HG03175 (cell line): Measurements from ENCODE around the gene MINDY4.

ENCODE experiments used
- ATAC-seq: cut with Tn5 transposase; IDR thresholded peaks from one replicate; pipeline ENCODE4 v1.9.1; 2021; ENCODE audit warnings: mild to moderate bottlenecking, moderate library complexity; ENCODE audit not compliant: unreplicated experiment

Gene MINDY4

DNA sequence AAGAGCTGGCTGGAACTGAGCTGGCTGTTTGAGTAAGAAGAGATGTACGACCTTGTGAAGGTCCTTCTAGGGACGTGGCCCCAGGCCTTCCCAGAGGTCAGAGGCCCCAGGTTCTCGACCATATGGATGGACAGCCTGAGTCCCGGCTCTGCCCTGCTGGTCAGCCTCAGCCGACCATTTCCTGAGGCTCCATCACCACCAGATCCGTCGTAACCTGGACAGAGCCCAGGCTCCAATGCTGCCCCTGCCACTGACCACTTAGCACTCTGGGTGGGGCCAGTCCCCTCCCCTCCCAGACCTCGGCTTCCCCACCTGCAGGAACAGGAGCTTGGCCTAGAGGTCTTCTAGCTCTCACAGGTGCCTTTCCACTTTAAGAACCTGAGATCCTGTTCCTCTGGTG lies 29.9 kb upstream of the MINDY4 start:
- no peak for ATAC-seq

DNA sequence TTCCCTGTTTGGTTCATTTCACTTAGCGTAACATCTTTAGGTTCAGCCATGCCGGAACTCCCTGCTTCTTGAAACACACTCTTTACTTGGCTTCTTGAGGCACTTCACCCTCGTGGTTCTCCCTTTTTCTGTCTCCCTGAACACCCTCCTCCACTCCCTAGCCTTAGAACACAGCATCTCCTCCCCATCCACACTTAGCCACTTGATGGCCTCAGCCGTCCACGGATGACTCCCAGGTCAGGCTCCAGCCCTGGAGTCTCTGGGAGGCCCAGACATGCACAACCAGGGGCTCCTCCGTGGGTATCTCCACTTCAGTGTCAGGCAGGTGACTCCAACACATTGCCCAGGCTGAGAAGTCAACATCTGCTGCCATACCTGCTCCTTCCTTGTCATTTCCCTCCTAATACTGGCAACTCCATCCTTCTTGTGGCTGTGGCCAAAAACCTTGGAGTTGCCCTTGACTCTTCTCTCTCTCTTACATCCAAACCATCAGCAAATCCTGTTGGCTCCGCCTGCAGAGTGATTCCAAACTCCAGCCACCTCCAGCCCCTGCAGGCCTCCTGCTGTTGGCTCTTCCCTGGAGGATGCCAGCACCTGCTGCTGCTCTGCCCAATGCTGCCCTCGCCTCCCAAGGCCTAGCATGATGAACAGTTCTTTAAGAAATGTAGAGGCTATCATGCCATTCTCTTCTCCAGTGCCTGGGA lies 27.7 kb upstream of the MINDY4 start:
- ATAC-seq: no peak

DNA sequence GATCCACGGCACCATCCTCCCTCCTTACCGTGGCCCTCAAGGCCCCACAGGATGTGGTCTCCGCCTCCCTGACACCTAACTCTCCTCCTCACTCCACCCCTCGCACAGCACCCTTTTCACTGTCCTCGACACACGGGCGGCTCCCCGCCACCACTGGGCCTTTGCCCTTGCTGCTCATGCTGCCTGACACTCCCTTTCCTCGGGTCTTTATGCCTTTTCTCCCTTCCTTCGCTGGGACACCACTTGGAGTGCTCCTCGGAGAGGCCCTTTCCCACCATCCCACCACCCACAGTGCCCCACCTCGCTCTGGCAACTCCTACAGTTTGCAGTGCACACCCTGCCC lies 27.2 kb upstream of the MINDY4 start:
- ATAC-seq: no peak

DNA sequence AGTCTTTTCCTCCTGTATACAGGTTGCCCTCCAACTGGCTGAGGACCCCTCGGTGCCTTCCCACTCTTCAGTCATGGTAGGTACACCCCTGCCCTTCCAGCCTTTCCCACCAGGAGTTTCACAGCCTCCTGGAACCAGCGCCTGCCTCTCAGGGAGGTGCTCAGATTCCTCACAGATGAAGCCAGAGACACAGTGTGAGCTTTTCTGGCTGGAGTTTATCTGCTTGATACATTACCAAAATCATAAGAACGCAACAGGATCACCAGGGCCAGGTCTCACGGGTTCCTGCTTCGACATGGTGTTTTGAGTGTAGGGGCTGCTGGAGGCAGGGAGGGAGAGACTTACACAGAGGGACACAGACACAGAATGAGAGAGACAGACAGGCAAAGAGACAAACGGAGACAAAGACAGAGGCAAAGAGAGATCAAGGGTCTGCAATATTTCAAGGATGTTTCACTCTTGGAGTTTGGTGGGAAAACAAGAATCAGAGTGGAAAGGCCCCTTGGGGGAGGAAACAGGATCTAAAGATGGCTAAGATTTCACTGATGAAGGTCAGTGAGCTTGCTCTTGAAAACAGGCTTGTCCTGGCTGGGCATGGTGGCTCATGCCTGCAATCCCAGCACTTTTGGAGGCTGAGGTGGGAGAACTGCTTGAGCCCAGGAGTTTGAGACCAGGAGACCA lies 25.8 kb upstream of the MINDY4 start:
- no peak for ATAC-seq

DNA sequence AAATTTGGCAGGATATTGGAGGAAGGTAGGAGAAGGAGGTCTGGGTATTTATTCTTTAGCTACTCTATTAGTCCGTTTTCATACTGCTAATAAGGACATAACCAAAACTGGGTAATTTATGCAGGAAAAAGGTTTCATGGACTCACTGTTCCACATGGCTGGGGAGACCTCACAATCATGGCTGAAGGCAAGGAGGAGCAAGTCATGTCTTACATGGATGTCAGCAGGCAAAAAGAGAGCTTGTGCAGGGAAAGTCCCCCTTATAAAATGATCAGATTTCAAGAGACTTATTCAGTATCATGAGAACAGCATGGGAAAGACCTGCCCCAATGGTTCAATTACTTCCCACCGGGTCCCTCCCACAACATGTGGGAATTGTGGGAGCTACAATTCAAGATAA lies 21.2 kb upstream of the MINDY4 start:
- no peak for ATAC-seq

DNA sequence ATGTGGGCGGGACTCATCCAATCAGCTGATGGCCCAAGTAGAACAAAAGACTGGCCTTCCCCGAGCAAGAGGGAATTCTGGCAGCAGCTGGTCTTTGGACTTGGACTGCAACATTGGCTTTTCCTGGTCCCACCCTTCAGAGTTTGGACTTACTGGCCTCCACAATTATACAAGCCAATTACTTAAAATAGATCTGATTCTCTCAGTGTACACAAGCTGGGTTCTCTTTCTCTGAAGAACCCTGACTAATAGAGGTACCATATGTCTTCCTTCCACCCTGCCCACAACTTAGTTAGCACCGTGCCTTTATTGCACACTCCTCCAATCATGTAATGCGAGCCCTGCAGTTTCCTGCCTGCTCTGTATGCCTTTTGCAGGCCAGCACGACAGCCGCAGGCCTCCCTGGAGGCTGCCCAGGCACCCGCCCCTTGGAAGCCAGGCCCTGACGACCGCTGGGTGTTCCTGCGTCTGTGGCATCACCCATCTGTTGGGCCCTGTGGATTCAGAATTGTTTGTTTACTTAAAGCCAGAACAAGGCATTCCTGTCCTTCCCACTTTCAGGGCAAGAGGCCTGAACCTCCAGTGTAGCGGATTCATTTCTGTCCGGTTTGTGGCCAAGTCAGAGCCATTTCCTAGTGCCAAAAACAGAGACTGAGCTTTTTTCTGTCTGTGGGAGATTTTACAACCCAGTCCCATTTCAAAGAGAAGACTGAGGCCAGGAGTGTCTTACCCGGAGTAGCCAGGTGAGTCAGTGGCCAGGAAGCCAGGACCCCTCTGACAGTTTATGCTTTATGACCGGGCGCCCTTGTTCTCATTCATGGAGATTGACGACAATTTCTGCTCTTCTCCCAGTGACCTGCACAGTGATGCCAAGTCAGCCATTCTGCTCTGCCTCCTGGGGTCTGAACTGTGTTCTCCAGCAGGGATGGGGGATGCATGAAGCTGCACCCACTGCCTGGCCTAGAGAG lies 20.2 kb upstream of the MINDY4 start:
- no peak for ATAC-seq

DNA sequence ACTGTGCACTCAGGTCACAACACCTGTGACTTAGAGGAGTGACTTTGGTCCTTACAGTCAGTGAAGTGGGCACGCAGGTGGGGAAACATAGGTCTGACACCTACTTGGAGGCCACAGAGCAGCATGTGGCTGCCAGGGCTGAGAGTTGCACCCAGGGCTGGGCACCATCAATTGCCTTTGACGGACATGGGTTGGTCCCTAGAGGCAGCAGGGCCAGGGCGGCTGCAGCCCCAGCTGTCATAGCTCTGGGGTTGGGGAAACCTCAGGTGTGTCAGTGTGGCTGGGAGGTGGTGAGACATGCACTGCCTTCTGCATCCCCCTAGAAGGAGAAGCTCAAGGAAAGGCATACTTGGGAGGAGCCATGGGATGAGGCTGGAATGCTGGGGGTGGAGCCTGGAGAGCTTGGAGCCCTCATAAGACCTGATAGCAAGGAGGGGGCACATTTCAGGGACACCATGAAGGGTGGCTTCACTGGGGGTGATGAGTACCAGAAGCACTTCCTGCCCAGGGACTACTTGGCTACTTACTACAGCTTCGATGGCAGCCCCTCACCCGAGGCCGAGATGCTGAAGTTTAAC lies 19.4 kb upstream of the MINDY4 start, which contains the start of gene INMT:
TSS of gene INMT (plus strand) at position 440 of the 578 bp plus-strand sequence. CDS start at position 456, 16 bp downstream.
- ATAC-seq: no peak

DNA sequence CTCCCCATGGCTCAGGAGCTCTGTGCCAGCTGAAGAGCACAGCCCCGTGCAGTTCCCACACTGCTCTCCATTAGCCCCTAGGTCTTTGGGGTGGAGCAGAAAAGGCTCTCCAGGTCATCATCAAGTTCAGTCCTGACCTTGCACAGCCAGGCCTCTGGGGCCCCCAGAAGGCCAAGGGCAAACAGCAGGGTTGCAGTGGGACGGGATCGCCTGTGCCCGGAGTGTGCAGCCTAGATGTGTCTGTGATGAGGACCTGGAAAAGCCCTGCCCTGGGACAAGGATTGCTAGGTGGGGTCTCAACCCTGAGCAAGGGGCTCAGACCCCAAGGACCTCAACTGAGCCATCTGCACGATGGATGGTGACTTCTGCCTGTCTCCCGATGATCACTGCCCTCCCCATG lies 18.7 kb upstream of the MINDY4 start:
- no peak for ATAC-seq

DNA sequence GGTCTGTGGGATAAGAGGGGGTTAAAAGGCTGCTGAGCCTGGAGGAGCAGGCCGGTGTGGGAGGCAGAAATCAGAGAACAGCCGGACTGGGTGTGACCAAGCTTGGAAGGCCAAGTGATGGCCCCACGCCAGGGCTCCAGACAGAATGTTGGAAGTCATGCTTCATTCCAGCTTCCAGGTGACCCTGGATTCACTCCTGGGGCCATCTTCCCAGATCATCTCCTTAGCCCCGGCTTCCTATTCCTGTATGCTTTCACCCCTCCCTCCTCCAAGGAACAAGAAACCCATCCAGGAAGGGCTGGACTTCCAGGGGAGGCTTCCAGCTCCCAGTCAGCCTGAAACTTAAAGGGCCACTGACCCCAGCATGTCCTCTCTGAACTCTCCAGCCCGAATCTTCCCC lies 18.2 kb upstream of the MINDY4 start:
- ATAC-seq: no peak

DNA sequence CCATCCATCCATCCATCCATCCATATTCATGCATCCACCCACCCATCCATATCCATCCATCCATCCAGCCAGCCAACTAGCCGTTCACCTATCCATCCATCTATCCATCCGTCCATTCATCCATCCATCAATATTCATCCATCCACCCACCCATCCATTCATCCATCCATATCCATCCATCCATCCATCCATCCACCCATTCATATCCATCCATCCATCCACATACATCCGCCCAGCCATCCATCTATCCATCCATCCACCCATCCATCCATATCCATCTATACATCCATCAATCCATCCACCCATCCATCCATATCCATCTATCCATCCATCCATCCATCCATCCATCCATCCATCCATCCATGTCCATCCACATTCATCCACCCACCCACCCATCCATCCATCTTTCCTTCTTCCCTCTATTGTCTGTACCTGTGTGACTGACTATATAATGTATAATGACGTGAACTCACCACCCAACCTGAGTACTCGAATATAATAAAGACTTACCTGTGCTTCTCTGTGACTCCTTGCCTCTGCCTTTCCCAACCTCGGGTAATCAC lies 16.8 kb upstream of the MINDY4 start:
- no peak for ATAC-seq

DNA sequence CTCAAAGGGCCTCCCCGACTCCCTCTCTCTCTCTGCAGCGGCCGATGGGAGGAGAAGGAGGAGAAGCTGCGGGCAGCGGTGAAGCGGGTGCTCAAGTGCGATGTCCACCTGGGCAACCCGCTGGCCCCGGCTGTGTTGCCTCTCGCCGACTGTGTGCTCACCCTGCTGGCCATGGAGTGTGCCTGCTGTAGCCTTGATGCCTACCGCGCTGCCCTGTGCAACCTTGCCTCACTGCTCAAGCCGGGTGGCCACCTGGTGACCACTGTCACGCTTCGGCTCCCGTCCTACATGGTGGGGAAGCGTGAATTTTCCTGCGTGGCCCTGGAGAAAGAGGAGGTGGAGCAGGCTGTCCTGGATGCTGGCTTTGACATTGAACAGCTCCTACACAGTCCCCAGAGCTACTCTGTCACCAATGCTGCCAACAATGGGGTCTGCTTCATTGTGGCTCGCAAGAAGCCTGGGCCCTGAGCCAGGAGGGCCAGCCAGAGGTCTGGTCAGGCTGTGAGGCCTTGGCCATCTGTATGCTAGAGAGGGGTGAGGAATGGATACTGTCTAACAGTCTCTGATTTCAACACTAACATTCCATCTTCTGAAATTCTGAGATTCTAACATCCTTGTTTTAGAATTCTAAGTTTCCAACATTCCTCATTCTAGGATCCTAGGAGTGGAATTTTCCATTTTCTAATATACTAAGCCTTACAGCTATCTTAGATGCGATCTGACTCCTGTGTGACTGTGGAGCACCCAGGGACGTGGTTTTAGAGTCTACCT lies 15.6 kb upstream of the MINDY4 start:
- ATAC-seq: no peak

DNA sequence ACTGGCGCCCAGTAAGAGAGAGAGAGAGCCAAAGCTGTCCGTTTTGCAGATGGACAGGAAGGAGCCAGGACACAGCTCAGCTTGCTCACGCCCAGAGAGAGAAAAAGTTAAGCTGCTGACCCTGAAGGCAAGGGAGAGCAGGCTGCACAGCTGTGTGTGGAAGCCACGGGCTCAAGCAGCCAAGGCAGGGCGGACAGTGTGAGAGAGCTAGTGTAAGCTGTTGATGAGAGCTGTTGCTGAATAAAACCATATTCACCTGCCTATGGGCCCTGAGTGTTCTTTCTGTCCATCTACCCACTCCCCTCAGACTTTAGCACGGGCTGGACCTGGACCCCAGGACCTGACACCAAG lies 13.9 kb upstream of the MINDY4 start:
- ATAC-seq: no peak

DNA sequence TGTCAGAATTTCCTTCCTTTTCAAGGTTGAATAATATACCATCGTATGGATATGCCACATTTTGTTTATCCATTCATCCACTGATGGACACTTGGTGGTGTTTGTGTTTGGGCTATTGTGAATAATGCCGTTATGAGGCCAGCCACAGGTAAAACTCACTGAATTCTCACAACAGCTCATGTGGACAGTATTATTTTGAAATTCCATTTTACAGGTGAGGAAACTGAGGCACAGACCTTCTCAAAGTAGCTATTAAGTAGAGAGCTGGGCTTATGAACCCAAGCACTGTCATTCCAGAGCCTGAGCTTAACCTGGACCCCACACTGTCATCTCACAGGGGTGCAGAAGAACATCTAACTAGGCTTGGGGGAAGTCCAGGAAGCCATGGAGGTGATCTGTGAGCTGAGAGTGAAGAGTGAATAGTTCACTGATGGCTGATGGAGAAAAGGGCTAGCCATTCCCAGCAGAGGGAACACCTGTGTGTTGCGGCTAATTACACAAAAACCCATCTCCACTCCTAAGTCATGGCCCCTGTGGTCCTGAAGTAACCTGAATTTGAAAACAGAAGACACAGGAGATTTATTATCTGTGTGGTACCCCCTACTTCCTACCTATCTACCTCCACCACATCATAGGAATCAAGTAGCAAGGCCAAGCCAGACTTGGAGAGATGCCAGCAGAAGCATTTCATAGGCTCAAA lies 10.6 kb upstream of the MINDY4 start:
- no peak for ATAC-seq

DNA sequence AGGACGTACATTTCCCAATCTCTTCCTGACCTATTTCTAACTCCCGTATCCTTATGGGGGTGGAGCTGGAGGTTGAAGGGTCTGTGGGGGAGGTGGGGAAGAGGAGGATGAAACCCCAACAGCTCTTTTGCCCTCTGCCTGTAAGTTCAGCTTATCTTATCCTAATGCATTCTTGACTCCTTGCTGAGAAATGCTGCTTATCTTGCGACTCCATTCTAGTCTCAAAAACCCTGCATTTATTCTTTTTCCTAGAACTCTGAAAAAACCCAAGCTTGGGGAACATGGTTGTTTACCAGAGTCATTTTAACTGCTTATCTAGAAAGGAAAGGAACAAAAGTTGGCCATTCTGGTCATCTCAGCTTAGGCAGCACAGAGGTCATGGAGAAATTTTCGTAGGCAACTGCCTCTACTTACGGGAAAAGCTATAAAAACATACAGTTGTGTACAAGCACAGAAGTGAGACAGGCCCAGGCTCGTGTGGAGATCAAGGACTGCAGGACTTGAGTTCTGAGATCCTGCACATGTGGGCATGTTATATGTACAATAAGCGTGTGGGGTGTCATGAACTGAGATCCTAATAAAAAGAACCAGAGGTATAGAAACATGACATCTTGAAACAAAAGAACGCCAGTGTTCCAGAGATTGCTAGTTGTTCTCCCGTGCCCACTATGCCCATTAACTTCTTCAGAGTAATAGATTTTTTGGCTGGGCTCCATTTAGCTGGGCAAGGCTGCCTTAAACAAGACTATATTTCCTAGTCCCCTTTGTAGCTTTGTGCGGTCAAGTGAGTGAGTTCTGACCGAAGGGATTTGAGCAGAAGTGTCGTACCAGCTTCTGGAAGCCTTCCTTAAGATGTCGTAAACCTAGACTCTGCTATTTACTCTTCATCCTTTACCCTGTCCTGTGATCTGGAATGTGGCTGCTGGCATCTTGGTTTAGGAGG lies 9.7 kb upstream of the MINDY4 start:
- no peak for ATAC-seq

DNA sequence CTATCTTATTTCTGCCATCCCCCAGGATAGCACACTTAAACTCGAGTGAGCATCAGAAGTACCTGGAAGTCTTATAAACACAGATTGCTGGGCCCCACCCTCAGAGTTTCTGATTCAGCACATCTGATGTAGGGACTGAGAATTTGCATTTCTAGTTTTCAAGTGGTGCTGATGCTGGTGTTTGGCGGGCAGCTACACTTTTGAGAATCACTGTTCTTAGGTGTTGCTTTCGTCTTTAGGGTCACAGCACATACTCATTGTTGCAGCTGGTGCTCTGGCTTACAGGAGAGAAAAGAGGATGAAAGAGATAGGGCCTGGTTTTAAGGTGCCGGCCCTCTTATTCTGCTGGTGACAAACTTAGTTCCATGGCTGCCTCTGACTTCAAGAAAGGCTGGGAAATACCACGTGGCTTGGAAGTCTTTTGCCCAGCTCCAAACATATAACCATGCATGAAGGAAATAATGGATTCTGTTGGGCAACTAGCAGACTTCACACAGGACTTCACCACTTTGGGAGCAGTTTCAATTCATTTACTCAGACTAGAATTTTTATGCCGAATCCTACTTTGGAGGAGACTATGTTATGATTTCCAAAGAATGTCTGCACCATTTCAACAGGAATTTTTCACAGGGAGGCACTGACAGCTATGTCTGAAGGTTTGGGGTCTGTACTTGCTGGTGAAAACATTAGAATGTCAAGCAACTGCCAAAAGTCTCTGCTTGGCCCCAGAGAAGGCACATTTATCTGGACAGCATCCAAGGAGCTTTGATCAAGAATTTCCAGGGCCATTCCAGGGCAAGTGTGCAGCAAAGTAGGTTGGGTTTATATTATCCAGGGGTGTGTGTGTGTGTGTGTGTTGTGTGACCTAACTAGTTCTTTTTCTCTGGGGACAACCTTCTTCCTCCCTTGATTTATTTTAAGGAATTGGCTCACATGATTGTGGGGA lies 6.9 kb upstream of the MINDY4 start:
- ATAC-seq: peak; percentile 96

DNA sequence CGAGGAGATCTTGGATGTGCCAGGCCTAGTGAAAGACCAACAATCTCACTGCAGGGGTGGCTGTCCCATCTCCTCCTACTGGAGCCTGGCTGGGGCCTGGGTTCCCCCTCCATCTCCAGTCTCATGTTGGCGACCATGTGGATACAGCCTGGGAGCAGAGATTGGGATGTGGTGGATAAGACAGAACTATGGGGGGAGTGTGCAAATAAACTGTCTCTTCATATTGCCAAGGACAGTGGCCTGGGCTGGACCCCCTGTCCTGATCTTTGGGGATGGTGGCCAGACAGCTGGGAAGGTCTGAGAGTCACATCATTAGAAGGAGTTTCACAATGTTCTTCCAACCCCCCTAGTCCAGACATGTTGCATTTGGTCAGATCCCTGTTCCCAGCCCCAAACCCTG lies 5.8 kb upstream of the MINDY4 start:
- ATAC-seq: no peak

DNA sequence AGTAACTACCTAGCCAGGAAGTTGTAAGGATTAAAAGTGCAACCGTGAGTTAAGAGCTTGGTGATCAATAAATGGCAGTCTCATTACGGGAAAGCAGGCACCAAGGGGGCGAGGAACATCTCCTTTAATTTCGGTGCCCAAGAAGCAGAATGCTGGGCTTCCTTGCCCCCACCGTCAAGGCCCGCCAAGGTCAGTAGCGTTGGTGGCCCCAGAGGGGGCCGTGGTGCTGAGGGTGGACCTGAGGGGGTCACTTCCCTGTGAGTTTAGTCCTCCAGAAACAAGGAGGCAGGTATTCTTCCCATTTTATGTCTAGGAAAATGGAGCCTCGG lies 408 bp upstream of the MINDY4 start:
- ATAC-seq: no peak
